NCI-H748 treated with DMSO at 0.1 percent for 48 hours (cell line): ENCODE results near the gene STN1.

Source experiments
- DNase-seq: peaks from one replicate; lab custom pipeline; 2025; lab: John Stamatoyannopoulos, UW

Gene STN1

GRCh38 chr10:103843854-103844570, 74.0 kb downstream of the STN1 start:
- no peak for DNase-seq

- no peak for DNase-seq
Observed at GRCh38 chr10:103843045-103843444, 74.9 kb downstream of the STN1 start.

- DNase-seq: peak; percentile 71
Observed at GRCh38 chr10:103842605-103843004, 75.4 kb downstream of the STN1 start.

- no peak for DNase-seq
Observed at GRCh38 chr10:103841519-103841918, 76.5 kb downstream of the STN1 start.

- DNase-seq: no peak
Observed at GRCh38 chr10:103840740-103841070, 77.3 kb downstream of the STN1 start.

- DNase-seq: no peak
Observed at GRCh38 chr10:103839872-103840739, 77.9 kb downstream of the STN1 start.

GRCh38 chr10:103839519-103839871, 78.5 kb downstream of the STN1 start:
- no peak for DNase-seq

- no peak for DNase-seq
Observed at GRCh38 chr10:103838862-103839518, 79.0 kb downstream of the STN1 start.

- no peak for DNase-seq
Observed at GRCh38 chr10:103838070-103838395, 80.0 kb downstream of the STN1 start.

- DNase-seq: no peak
Observed at GRCh38 chr10:103837370-103838069, 80.5 kb downstream of the STN1 start.

- DNase-seq: no peak
Observed at GRCh38 chr10:103836861-103837260, 81.1 kb downstream of the STN1 start.

- no peak for DNase-seq
Observed at GRCh38 chr10:103836273-103836672, 81.7 kb downstream of the STN1 start.

- no peak for DNase-seq
Observed at GRCh38 chr10:103835096-103836050, 82.6 kb downstream of the STN1 start.

- no peak for DNase-seq
Observed at GRCh38 chr10:103834436-103835095, 83.4 kb downstream of the STN1 start.

- no peak for DNase-seq
Observed at GRCh38 chr10:103833731-103834365, 84.1 kb downstream of the STN1 start.

GRCh38 chr10:103832806-103833205, 85.2 kb downstream of the STN1 start:
- DNase-seq: no peak
